Endodermal cell (in vitro differentiated cells): ENCODE data around the gene GALNT17. TPM values are rescaled to one million over a fixed set of nuclear protein-coding genes. Genes with fewer than 3 reads are reported as not detected.
A peak's percentile ranks its signal among the peaks of the same experiment; 100 is the strongest.

ENCODE experiments used
- DNase-seq: peaks from one replicate; pipeline ENCODE4 v3.0.0-alpha.2; 2017
- H3K27ac ChIP-seq: 2 replicates; pipeline ENCODE4 v1.5.1; 2013; ENCODE audit warnings: mild to moderate bottlenecking, low read depth, low read length, moderate library complexity
- H3K27me3 ChIP-seq: 2 replicates; pipeline ENCODE4 v1.6.1; 2013; ENCODE audit warnings: mild to moderate bottlenecking, low read length, moderate library complexity; ENCODE audit not compliant: insufficient read depth, control insufficient read depth, poor library complexity, severe bottlenecking
- H3K36me3 ChIP-seq: 2 replicates; pipeline ENCODE4 v1.7.0; 2013; ENCODE audit warnings: mild to moderate bottlenecking, low read length, moderate library complexity; ENCODE audit not compliant: control insufficient read depth, insufficient read depth
- H3K4me1 ChIP-seq: one replicate; pipeline ENCODE4 v1.7.0; 2013; ENCODE audit warnings: low read length; ENCODE audit not compliant: control insufficient read depth, insufficient read depth
- H3K4me3 ChIP-seq: 2 replicates; pipeline ENCODE4 v1.5.1; 2013; ENCODE audit warnings: mild to moderate bottlenecking, low read length, moderate library complexity
- H3K9ac ChIP-seq: 2 replicates; pipeline ENCODE4 v1.6.1; 2013; ENCODE audit warnings: mild to moderate bottlenecking, low read length, moderate library complexity; ENCODE audit not compliant: poor library complexity, severe bottlenecking; ENCODE audit errors: extremely low read depth
- H3K9me3 ChIP-seq: 2 replicates; pipeline ENCODE4 v1.6.1; 2013; ENCODE audit warnings: mild to moderate bottlenecking, low read length, moderate library complexity; ENCODE audit not compliant: control insufficient read depth
- H3K27ac Mint-ChIP-seq: 2 replicates; pipeline ENCODE4 v1.8.0; 2020; ENCODE audit warnings: mixed read lengths
- H3K27me3 Mint-ChIP-seq: 2 replicates; pipeline ENCODE4 v1.8.0; 2021; ENCODE audit warnings: mild to moderate bottlenecking, mixed read lengths; ENCODE audit not compliant: insufficient read depth
- H3K36me3 Mint-ChIP-seq: 2 replicates; pipeline ENCODE4 v1.8.0; 2020; ENCODE audit warnings: low read depth, mixed read lengths
- H3K4me1 Mint-ChIP-seq: 2 replicates; pipeline ENCODE4 v1.8.0; 2020; ENCODE audit warnings: mixed read lengths
- H3K4me3 Mint-ChIP-seq: 2 replicates; pipeline ENCODE4 v1.8.0; 2020; ENCODE audit warnings: mild to moderate bottlenecking, moderate library complexity, mixed read lengths
- H3K9me3 Mint-ChIP-seq: 2 replicates; pipeline ENCODE4 v1.8.0; 2020; ENCODE audit warnings: mild to moderate bottlenecking, mixed read lengths
- WGBS, 2 experiments: methylation state at CpG; one replicate each; pipeline versions ENCODE4 v1.1.5 to v1.1.7; 2013; ENCODE audit warnings: missing lambda C conversion rate in 2 of 2, mixed read lengths in 1 of 2; ENCODE audit not compliant: insufficient coverage in 1 of 2, insufficient read length in 1 of 2; 5-methylcytosine and 5-hydroxymethylcytosine counted together
- total RNA-seq, 2 donors: library from RNA; stranded (reverse); fragmentation: NEBNext Ultra II Directional in 1 of 2; extraction: Animal tissue kit (Norgen Biotek cat#: 25700) in 1 of 2; gene quantifications; 2 replicates in 1 of 2; 3 replicates in 1 of 2; pipeline ENCODE4 v1.2.1, GENCODE V29; 2021
- TF ChIP-seq, protein P1 (sequence below): fragments of 200-600 bp; sonication (generic); conservative IDR thresholded peaks from 2 replicates; pipeline ENCODE4 v1.5.0; 2021; ENCODE audit warnings: antibody characterized with exemption, mild to moderate bottlenecking

GALNT17 gene
- total RNA-seq, 2 donors from 2014 or later = 60.4 to 61.3 TPM

DNA sequence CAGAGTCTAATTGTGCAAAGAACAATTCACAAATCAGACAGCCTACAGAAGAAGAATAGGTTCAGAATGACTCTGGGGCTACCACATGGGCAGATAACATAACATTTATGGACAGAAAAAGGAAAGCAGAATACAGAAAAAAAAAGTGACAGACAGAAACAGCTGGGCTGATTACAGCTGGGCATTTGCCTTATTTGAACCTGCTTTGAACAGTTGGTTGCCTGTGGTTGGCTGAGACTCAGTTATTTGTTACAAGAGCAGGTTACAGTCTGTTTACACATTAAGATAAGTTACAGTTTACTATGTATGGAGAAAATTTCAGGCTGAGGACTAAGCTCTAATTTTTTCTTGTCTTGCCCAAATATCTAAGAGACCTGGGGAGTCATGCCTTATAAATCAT lies 327.2 kb downstream of the GALNT17 start:
- Histone ChIP-seq H3K9ac (peak overlapping the region; percentile 65), H3K4me3 (no peak overlapping the region), H3K27ac (no peak overlapping the region), H3K4me1 (peaks cover 40% of the 10 kb centered on the region), H3K9me3 (no peaks in the 10 kb centered on the region), H3K27me3 (no peaks in the 10 kb centered on the region), H3K36me3 (peaks cover 28% of the 10 kb centered on the region)
- peaks cover 2% of the 10 kb centered on the region for H3K9me3 Mint-ChIP-seq
- no peaks in the 10 kb centered on the region for H3K27me3 Mint-ChIP-seq
- H3K4me3 Mint-ChIP-seq = no peak overlapping the region
- H3K4me1 Mint-ChIP-seq = peaks cover 73% of the 10 kb centered on the region
- TF ChIP-seq, protein P1, sequence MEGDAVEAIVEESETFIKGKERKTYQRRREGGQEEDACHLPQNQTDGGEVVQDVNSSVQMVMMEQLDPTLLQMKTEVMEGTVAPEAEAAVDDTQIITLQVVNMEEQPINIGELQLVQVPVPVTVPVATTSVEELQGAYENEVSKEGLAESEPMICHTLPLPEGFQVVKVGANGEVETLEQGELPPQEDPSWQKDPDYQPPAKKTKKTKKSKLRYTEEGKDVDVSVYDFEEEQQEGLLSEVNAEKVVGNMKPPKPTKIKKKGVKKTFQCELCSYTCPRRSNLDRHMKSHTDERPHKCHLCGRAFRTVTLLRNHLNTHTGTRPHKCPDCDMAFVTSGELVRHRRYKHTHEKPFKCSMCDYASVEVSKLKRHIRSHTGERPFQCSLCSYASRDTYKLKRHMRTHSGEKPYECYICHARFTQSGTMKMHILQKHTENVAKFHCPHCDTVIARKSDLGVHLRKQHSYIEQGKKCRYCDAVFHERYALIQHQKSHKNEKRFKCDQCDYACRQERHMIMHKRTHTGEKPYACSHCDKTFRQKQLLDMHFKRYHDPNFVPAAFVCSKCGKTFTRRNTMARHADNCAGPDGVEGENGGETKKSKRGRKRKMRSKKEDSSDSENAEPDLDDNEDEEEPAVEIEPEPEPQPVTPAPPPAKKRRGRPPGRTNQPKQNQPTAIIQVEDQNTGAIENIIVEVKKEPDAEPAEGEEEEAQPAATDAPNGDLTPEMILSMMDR = no peak
- no peak for DNase-seq
- peaks cover 18% of the 10 kb centered on the region for H3K36me3 Mint-ChIP-seq
- peak overlapping the region; percentile 98 for H3K27ac Mint-ChIP-seq

DNA sequence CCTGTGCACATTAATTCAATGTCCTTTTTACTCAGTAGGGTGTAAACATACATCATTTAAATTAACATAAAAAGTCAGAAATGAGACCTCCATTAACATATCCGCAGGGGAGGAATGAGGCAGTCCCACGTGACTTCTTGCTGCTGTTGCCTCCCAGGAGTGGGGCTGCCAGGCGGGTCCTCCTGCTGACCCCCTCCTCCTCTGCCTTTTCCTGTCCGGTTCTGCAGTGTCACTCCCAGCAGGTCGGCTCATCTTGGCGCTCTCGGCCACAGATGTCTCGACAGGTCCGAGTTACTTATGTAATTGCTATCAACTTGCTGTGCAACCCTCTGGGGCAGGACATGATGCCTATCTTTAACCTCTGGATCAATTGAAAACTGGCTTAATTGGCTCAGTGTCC lies 329.6 kb downstream of the GALNT17 start:
- no peaks in the 10 kb centered on the region for H3K27me3 ChIP-seq
- Mint-ChIP-seq H3K36me3 (peaks cover 11% of the 10 kb centered on the region), H3K27ac (peak overlapping the region; percentile 59), H3K4me3 (no peak overlapping the region), H3K4me1 (peaks cover 93% of the 10 kb centered on the region), H3K27me3 (no peaks in the 10 kb centered on the region), H3K9me3 (peaks cover 4% of the 10 kb centered on the region)
- no peak overlapping the region for H3K4me3 ChIP-seq
- peaks cover 11% of the 10 kb centered on the region for H3K9me3 ChIP-seq
- no peak overlapping the region for H3K27ac ChIP-seq
- peaks cover 52% of the 10 kb centered on the region for H3K4me1 ChIP-seq
- H3K9ac ChIP-seq = no peak overlapping the region
- WGBS, 2 experiments = 53 to 84% methylated on average over 7 to 9 of the region's 9 CpGs
- peaks cover 27% of the 10 kb centered on the region for H3K36me3 ChIP-seq
- TF ChIP-seq, protein P1 = no peak
- DNase-seq = no peak

DNA sequence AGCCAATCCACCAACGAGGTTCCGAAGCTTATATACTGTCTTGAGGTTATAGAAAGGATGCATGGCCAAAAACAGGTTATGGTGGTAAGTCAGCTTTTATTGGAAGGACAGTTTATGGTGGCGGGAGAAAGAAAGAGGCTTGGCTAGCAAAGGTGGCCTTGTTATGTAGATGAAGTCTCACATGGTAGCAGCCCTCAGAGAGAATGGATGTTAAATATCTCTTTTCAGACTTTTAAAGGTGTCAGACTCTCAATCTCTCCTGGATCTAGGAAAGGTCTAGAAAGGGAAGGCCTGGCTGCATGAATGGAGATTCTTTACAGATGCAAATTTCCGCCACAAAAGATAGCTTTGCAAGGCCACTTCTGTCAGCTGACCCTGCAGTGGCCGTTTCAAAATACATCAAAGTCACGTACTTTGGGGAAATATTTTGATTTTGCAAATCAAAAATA lies 333.8 kb downstream of the GALNT17 start:
- peak overlapping the region; percentile 72 for H3K27ac Mint-ChIP-seq
- H3K4me1 Mint-ChIP-seq = peaks cover 69% of the 10 kb centered on the region
- Histone ChIP-seq H3K27ac (peak overlapping the region; percentile 43), H3K9ac (no peak overlapping the region), H3K36me3 (peaks cover 57% of the 10 kb centered on the region), H3K4me3 (peak overlapping the region; percentile 7), H3K27me3 (no peaks in the 10 kb centered on the region), H3K4me1 (peaks cover 28% of the 10 kb centered on the region), H3K9me3 (peaks cover 23% of the 10 kb centered on the region)
- H3K9me3 Mint-ChIP-seq = peaks cover 6% of the 10 kb centered on the region
- TF ChIP-seq, protein P1 = no peak
- H3K4me3 Mint-ChIP-seq = no peak overlapping the region
- H3K36me3 Mint-ChIP-seq = peaks cover 38% of the 10 kb centered on the region
- no peaks in the 10 kb centered on the region for H3K27me3 Mint-ChIP-seq
- peak; percentile 78 for DNase-seq
- 28 to 32% methylated on average over 4 to 6 of the region's 6 CpGs for WGBS, 2 experiments
